ENCODE results near the gene CDK7.
"Not testable (repeated sequence)": the region's sequence is repeated elsewhere in the genome, so short reads cannot be mapped to it uniquely, and the experiment has no call there.

CDK7 gene

GRCh38 chr5:69234457-69235268 lies at the start of gene CDK7:
Gene CDK7 (plus strand): TSS chr5:69234886. CDS start chr5:69234976, 90 bp downstream.
- peak; percentile 90 for DNase-seq

DNA sequence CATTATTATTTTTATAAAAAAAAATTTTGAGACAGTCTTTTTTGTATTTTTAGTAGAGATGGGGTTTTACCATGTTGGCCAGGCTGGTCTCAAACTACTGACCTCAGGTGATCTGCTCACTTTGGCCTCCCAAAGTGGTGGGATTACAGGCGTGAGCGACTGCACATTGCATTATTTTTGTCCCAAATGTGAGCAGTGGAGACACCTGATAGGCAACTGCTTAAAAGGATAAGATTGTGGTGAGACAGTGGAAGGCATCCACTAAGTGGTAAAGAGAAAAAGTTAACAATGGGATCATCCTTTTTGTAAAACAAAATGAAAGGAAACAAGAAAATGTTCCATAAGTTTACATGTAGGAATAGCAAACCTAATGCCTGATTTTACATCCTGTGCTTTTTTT lies 47.3 kb upstream of the CDK7 start:
- no peak for DNase-seq

GRCh38 chr5:69188811-69189161 lies 45.9 kb upstream of the CDK7 start:
- DNase-seq, result no peak

DNA sequence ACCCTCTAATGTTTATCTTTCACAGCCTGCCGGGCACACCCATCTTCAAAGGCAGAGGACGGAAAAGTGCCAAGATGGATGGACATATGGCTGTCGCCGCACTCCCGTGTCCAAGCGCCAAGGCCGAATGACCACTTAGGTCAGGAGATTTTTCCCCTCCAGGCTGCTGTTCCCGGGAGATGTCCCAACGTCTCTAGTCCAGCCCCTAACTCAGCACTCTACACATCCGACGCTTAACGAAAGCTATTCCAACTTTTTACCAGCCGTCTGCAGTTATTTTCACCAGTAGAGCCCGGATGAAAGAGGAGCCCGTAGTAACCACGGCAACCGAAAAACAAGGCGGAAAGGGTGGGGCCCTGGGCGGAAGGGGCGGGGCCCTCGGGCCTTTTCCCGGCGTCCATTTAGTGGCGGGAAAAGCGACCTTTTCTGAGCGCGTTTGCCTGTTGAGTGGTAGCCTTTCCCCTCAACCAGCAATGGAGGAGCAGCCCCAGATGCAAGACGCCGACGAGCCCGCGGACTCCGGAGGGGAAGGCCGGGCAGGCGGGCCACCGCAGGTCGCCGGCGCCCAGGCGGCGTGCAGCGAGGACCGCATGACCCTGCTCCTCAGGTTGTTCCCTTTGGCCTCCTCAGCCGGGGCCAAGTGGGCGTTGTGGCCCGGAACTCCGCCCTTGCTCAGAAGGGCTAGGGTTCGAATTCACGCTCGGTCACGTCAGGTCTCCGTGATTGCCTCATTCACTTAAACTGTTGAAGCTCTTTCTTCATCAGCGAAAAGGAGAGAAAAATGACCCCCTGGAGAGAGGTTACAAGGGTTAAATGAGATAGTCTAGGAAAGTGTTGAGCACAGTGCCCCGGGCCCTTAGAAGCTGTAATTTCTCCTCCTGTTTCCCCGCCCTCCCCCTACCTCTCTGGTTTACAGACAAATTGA lies 45.3 kb upstream of the CDK7 start, which contains the start of gene CENPH:
Gene CENPH (plus strand): TSS at position 422 of the 925 bp plus-strand sequence. CDS start 52 bp downstream, at position 474.
- peak; percentile 91 for DNase-seq

- no peak for DNase-seq
These were observed 32.2 kb upstream of the CDK7 start for GRCh38 chr5:69202497-69202896.

DNA sequence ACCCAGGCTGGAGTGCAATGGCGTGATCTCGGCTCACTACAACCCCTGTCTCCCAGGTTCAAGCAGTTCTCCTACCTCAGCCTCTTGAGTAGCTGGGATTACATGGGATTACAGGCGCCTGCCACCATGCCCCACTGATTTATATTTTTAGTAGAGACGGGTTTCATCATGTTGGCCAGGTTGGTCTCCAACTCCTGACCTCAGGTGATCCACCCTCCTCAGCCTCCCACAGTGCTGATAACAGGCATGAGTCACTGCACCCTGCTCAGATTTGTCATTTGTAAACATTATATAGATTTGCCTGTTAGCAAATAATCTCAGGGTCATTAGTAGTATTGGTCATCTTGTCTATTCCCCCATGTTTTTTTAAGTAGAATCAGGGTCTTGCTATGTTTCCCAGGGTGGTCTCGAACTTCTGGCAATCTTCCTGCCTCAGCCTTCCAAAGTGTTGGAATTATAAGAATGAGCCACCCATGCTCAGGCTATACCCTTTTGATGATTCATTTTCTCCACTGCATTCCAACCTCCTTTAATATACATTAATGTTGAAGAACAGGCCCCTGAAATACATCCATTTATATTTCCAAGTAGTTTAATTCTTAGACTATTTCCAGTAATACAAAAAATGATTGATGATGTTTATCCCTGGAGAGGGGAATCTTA lies 28.0 kb upstream of the CDK7 start:
- no peak for DNase-seq

GRCh38 chr5:69209602-69210001 lies 25.1 kb upstream of the CDK7 start:
- no peak for DNase-seq

GRCh38 chr5:69211200-69211599 lies 23.5 kb upstream of the CDK7 start:
- no peak for DNase-seq

- no peak for DNase-seq
These were observed 22.7 kb upstream of the CDK7 start for GRCh38 chr5:69212022-69212421.

- DNase-seq, result no peak
These were observed 21.0 kb upstream of the CDK7 start for GRCh38 chr5:69213513-69214215.

DNA sequence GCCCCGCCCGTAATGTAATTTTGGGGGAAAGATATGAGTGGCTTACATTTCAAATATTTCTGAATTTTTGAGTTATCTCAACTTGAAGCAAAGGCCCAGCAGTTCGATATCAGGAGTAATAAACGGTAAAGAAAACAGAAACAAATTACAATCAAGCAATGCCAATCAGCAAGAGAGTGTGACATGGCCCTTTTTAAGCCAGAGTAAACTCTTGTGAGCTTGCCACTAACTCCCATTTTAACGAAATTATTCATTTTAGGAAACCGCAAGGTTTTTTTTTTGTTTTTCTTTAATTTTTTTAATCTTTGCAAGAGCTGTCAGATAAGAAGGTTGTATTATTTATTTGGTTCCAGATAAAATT lies 17.6 kb upstream of the CDK7 start:
- DNase-seq, result no peak

DNA sequence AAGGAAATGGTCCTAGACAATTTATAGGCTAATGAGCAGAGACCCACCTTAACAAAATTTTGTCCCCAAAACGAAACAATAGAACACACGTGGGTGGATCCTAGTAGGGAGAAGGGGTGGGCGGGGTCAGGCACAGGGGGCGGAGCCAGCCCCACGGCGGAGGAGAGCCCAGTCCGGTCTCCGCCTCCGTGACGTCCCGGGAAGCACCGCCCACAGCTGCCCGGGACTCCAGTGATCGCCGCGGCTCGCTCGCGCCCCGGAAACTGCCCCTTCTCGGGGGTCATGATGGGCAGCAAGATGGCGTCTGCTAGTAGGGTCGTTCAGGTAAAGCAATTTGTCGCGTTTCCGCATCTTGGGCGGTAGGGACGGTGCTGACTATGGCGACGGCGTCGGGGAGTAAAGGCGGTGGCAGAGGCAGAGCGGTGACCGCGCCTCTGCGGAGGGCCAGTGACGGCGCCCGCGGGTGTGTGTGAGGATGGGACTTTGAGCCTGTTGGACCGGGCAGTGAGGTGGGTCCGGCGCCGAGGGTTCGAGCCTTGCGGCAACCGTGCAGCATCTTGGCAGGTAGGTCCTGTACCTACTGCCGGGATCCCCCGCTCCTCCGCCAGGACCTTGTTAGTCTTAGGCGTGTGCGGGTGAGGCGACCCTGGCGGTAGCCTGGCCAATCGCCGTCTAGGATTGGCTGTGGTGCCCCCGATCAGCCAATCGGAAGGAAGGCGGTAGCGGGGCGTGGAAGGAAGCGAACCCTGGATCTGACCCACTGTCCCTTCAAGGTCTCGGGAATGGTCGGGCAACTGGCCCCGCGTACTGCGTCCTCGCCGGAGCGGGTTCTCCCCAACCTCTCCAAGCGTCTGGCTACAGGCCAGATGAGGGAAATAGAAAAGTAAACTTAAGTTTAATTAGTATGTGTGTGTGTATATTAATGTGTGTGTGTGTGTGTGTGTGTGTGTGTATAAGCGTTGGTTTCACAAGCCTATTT lies 16.8 kb upstream of the CDK7 start:
- DNase-seq, result peak; percentile 95

GRCh38 chr5:69219939-69220338 lies 14.7 kb upstream of the CDK7 start:
- DNase-seq, result no peak

DNA sequence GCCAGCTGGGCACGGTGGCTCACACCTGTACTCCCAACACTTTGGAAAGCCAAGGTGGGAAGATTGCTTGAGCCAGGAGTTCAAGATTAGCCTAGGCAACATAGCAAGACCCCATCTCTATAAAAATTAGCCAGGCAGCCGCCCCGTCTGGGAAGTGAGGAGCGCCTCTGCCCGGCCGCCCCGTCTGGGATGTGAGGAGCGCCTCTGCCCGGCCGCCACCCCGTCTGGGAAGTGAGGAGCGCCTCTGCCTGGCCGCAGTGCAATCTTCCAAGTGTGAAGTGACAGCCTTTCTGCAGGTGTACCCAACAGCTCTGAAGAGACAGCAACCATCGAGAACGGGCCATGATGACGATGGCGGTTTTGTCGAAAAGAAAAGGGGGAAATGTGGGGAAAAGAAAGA lies 14.3 kb upstream of the CDK7 start:
- not testable (repeated sequence) for DNase-seq

DNA sequence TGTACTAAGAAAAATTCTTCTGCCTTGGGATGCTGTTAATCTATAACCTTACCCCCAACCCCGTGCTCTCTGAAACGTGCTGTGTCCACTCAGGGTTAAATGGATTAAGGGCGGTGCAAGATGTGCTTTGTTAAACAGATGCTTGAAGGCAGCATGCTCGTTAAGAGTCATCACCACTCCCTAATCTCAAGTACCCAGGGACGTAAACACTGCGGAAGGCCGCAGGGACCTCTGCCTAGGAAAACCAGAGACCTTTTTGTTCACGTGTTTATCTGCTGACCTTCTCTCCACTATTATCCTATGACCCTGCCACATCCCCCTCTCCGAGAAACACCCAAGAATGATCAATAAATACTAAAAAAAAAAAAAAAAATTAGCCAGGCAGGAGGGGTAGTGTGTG lies 13.9 kb upstream of the CDK7 start:
- not testable (repeated sequence) for DNase-seq

DNA sequence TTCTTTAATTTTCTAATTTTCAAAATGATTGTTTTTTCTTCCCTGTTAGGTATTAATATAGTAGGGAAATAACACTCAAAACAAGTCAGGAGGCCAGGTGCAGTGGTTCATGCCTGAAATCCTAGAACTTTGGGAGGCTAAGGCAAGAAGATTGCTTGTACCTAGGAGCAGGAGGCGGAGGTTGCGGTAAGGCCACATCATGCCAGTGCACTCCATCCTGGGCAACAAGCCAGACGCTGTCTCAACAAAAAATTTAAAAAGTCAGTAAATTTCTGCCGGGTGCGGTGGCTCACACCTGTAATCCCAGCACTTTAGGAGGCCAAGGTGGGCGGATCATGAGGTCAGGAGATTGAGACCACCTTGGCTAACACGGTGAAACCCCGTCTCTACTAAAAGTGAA lies 10.2 kb upstream of the CDK7 start:
- DNase-seq, result no peak

GRCh38 chr5:69225860-69226259 lies 8.8 kb upstream of the CDK7 start:
- DNase-seq, result no peak

GRCh38 chr5:69230181-69230580 lies 4.5 kb upstream of the CDK7 start:
- DNase-seq, result no peak

DNA sequence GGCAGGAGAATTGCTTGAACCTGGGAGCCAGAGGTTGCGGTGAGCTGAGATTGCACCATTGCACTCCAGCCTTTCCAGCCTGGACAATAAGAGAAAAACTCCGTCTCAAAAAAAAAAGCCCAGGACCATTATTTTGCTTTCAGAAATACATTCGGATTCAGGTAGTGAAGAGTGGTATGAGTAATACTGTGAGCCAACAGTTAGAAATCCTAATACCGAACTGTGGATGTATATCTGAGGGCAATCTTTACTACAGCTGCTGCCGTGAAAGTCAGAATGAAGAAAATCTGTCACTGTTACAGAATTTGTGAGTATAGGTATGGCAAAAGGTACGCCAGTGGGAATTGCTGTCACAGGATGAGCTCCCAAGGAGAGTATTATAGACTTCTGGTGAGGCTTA lies 3.4 kb upstream of the CDK7 start:
- no peak for DNase-seq

- DNase-seq, result no peak
These were observed 2.8 kb upstream of the CDK7 start for GRCh38 chr5:69231851-69232250.

- DNase-seq, result not testable (repeated sequence)
These were observed 2.0 kb downstream of the CDK7 start for GRCh38 chr5:69236733-69237132.

DNA sequence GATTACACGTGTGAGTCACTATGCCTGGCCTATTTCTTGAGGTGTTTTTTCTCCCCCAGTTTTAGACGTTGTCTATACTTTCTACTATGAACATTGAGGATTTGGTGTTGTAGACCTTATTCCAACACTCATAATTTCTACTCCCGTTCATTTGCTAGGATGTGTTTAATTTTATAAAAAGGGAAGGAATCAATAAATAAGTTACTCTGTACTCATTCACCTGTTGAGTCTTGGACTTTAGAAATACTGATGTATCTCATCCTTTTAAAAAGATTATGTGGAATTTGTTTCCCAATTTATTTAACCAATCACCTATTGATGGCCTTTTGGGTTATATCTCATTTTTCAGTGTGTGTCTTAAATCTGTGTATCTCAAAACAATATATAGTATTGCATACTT lies 3.2 kb downstream of the CDK7 start:
- DNase-seq, result no peak
